Nephron progenitor cell (in vitro differentiated cells): ENCODE measurements around the gene ANKRD6.

Source experiments
- DNase-seq: peaks from one replicate; pipeline ENCODE4 v3.0.0; 2021
- H3K27ac Mint-ChIP-seq: 2 replicates; pipeline ENCODE4 v1.8.0; 2021; ENCODE audit warnings: mild to moderate bottlenecking, moderate library complexity, mixed read lengths
- H3K27me3 Mint-ChIP-seq: 2 replicates; pipeline ENCODE4 v1.8.0; 2021; ENCODE audit warnings: mild to moderate bottlenecking, low read depth, mixed read lengths; ENCODE audit not compliant: poor library complexity
- H3K36me3 Mint-ChIP-seq: 2 replicates; pipeline ENCODE4 v1.8.0; 2021; ENCODE audit warnings: low read depth, mixed read lengths
- H3K4me1 Mint-ChIP-seq: 2 replicates; pipeline ENCODE4 v1.8.0; 2021; ENCODE audit warnings: mixed read lengths
- H3K4me3 Mint-ChIP-seq: 2 replicates; pipeline ENCODE4 v1.8.0; 2021; ENCODE audit warnings: mild to moderate bottlenecking, moderate library complexity, mixed read lengths
- H3K9me3 Mint-ChIP-seq: 2 replicates; pipeline ENCODE4 v1.8.0; 2021; ENCODE audit warnings: mild to moderate bottlenecking, moderate library complexity, mixed read lengths
- TF ChIP-seq, protein P1 (sequence below): fragments of 200-600 bp; sonication (generic); IDR thresholded peaks from 2 replicates; pipeline ENCODE4 v1.5.0; 2021; ENCODE audit warnings: antibody characterized with exemption

The ANKRD6 gene

GRCh38 chr6:89449193-89449592 lies 16.2 kb downstream of the ANKRD6 start:
- no peak overlapping the region for H3K27ac Mint-ChIP-seq
- H3K36me3 Mint-ChIP-seq = peaks cover 4% of the 10 kb centered on the region
- H3K27me3 Mint-ChIP-seq = no peaks in the 10 kb centered on the region

GRCh38 chr6:89452281-89452680 lies 19.3 kb downstream of the ANKRD6 start:
- Mint-ChIP-seq H3K4me3 (no peak overlapping the region), H3K27me3 (no peaks in the 10 kb centered on the region), H3K36me3 (peaks cover 24% of the 10 kb centered on the region), H3K9me3 (peaks cover 5% of the 10 kb centered on the region), H3K27ac (no peak overlapping the region), H3K4me1 (peaks cover 10% of the 10 kb centered on the region)
- TF ChIP-seq, protein P1, sequence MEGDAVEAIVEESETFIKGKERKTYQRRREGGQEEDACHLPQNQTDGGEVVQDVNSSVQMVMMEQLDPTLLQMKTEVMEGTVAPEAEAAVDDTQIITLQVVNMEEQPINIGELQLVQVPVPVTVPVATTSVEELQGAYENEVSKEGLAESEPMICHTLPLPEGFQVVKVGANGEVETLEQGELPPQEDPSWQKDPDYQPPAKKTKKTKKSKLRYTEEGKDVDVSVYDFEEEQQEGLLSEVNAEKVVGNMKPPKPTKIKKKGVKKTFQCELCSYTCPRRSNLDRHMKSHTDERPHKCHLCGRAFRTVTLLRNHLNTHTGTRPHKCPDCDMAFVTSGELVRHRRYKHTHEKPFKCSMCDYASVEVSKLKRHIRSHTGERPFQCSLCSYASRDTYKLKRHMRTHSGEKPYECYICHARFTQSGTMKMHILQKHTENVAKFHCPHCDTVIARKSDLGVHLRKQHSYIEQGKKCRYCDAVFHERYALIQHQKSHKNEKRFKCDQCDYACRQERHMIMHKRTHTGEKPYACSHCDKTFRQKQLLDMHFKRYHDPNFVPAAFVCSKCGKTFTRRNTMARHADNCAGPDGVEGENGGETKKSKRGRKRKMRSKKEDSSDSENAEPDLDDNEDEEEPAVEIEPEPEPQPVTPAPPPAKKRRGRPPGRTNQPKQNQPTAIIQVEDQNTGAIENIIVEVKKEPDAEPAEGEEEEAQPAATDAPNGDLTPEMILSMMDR = no peak
- no peak for DNase-seq

More at GRCh38 chr6:89449193-89449592, 16.2 kb downstream of the ANKRD6 start:
- Mint-ChIP-seq H3K4me1 (peaks cover 10% of the 10 kb centered on the region), H3K4me3 (no peak overlapping the region), H3K9me3 (no peaks in the 10 kb centered on the region)
- TF ChIP-seq, protein P1 = no peak
- no peak for DNase-seq

- peaks cover 5% of the 10 kb centered on the region for H3K4me1 Mint-ChIP-seq
- peaks cover 21% of the 10 kb centered on the region for H3K36me3 Mint-ChIP-seq
- TF ChIP-seq, protein P1 = no peak
- DNase-seq = no peak
- H3K27me3 Mint-ChIP-seq = no peaks in the 10 kb centered on the region
- H3K27ac Mint-ChIP-seq = no peak overlapping the region
- peaks cover 5% of the 10 kb centered on the region for H3K9me3 Mint-ChIP-seq
- H3K4me3 Mint-ChIP-seq = no peak overlapping the region
Measured at GRCh38 chr6:89454300-89454699, 21.3 kb downstream of the ANKRD6 start.

DNA sequence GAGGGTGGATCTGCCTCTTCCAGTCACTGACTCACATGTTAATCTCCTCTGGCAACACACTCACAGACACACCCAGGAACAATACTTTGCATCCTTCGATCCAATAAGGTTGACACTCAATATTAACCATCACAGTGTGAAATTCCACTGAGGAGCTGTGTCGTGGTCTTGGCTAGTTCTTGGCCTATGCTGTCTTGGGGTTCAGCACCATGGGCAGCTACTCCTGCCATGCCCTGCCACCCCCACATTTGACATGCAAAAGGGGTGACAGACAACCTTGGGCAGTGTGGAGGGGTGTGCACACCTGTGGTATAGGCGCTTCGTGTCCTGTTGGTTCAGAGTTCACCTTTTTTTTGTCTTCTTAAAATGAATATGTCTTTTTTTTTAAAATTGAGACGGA lies 25.8 kb downstream of the ANKRD6 start:
- H3K4me1 Mint-ChIP-seq = no peaks in the 10 kb centered on the region
- peaks cover 5% of the 10 kb centered on the region for H3K9me3 Mint-ChIP-seq
- no peak overlapping the region for H3K27ac Mint-ChIP-seq
- TF ChIP-seq, protein P1 = no peak
- H3K4me3 Mint-ChIP-seq = no peak overlapping the region
- H3K27me3 Mint-ChIP-seq = no peaks in the 10 kb centered on the region
- DNase-seq = peak; percentile 16
- H3K36me3 Mint-ChIP-seq = peaks cover 21% of the 10 kb centered on the region

DNA sequence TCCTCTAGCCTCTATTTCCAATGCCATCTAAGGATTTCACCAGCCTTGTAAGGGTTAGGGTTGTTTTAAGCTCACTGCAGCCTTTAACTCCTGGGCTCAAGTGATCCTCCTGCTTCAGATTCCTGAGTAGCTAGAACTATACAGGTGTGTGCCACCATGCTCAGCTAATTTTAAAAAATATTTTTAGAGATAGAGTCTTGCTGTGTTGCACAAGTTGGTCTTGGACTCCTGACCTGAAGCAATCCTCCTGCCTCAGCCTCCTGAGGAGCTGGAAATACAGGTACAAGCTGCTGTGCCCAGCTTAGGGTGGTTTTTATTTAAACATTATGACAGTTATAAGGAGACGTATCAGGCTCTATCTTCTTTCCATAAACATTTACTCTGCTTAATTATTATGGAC lies 26.5 kb downstream of the ANKRD6 start:
- TF ChIP-seq, protein P1 = no peak
- DNase-seq = no peak
- no peak overlapping the region for H3K27ac Mint-ChIP-seq
- H3K4me1 Mint-ChIP-seq = peaks cover 2% of the 10 kb centered on the region
- H3K9me3 Mint-ChIP-seq = peaks cover 5% of the 10 kb centered on the region
- no peak overlapping the region for H3K4me3 Mint-ChIP-seq
- H3K36me3 Mint-ChIP-seq = peaks cover 19% of the 10 kb centered on the region
- H3K27me3 Mint-ChIP-seq = no peaks in the 10 kb centered on the region

DNA sequence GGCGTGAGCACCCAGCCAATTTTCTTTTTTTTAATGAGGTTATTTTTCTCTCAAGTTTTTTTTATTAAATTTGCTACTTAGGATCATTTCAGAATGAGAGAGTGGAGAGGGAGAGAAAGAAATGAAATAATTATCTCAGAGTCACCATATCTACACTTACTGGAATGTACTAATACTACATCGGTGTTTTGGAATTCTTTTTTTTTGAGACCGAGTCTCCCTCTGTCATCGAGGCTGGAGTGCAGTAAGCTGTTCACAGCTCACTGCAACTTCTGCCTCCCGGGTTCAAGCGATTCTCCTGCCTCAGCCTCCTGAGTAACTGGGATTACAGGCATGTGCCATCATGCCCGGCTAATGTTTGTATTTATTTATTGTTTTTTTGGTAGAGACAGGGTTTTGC lies 27.8 kb downstream of the ANKRD6 start:
- TF ChIP-seq, protein P1 = no peak
- H3K4me1 Mint-ChIP-seq = peaks cover 6% of the 10 kb centered on the region
- H3K36me3 Mint-ChIP-seq = peaks cover 8% of the 10 kb centered on the region
- peak overlapping the region; percentile 50 for H3K27ac Mint-ChIP-seq
- no peak overlapping the region for H3K4me3 Mint-ChIP-seq
- no peaks in the 10 kb centered on the region for H3K9me3 Mint-ChIP-seq
- no peaks in the 10 kb centered on the region for H3K27me3 Mint-ChIP-seq
- DNase-seq = no peak
